ENCODE measurements around the gene BMP3. TPM values are rescaled to one million over a fixed set of nuclear protein-coding genes. Genes with fewer than 3 reads are reported as not detected.

BMP3 gene
- total and polyA plus RNA-seq, 2 of the 8 experiments (the other 6 are each of a cell fraction or from before 2014, with no cell fraction given): 0.02 TPM; not detected in 1

- H4K20me1 ChIP-seq (replicated peaks in 1 of 2; ENCODE audit: control insufficient read depth in 1 of 2, insufficient read depth in 2 of 2, low read length in 2 of 2): no peaks in the 10 kb centered on the region
- H3K36me3 ChIP-seq (ENCODE audit: control insufficient read depth in 2 of 4, insufficient read depth in 4 of 4, low read length in 3 of 4): no peaks in the 10 kb centered on the region
- no peak overlapping the region for H2BK120ac ChIP-seq (replicated peaks; ENCODE audit: low read depth, low read length)
- POLR2A ChIA-PET (ENCODE audit: partially characterized antibody): no interaction called here
- no peak overlapping the region for H3K4me3 ChIP-seq (ENCODE audit: extremely low read depth in 1 of 4, insufficient read depth in 2 of 4, low read depth in 3 of 4, low read length in 4 of 4)
- DNase-seq (ENCODE audit: low read depth in 1 of 2, low spot score in 2 of 2) (no peak), FAIRE-seq (no peak)
- no peak overlapping the region for H3K9ac ChIP-seq (replicated peaks in 1 of 4; ENCODE audit: extremely low read depth in 1 of 4, low read depth in 3 of 4, low read length in 3 of 4)
- H2BK20ac ChIP-seq (ENCODE audit: low read length): no peak overlapping the region
- no peak overlapping the region for H2BK12ac ChIP-seq (ENCODE audit: low read depth, low read length)
- H3K14ac ChIP-seq (ENCODE audit: insufficient read length): no peak overlapping the region
- H3K23ac ChIP-seq (ENCODE audit: insufficient read length): no peak overlapping the region
- H4K8ac ChIP-seq (ENCODE audit: extremely low read depth, insufficient read depth, low read length): no peak overlapping the region
- H2AFZ ChIP-seq (ENCODE audit: low read length): no peak overlapping the region
- H3K23me2 ChIP-seq (ENCODE audit: low read depth, low read length): no peaks in the 10 kb centered on the region
- no peak overlapping the region for H2AK5ac ChIP-seq (ENCODE audit: low read depth, low read length)
- no peak overlapping the region for H2BK5ac ChIP-seq (ENCODE audit: low read depth, low read length)
- H3K4ac ChIP-seq (replicated peaks; ENCODE audit: insufficient read length, low read depth, low read length): no peak overlapping the region
- no peak overlapping the region for H3K27ac ChIP-seq (ENCODE audit: low read depth, low read length)
- no peak overlapping the region for H3K4me2 ChIP-seq (ENCODE audit: insufficient read depth in 1 of 2, low read depth in 2 of 2, low read length in 2 of 2)
- H4K91ac ChIP-seq (replicated peaks; ENCODE audit: insufficient read length, low read length): no peak overlapping the region
- H3K18ac ChIP-seq (ENCODE audit: extremely low read depth, low read length): no peak overlapping the region
- CTCF ChIA-PET (ENCODE audit: partially characterized antibody): no interaction called here
- H3K4me1 ChIP-seq (replicated peaks in 1 of 4; ENCODE audit: control insufficient read depth in 3 of 4, insufficient read depth in 4 of 4, low read length in 3 of 4): no peaks in the 10 kb centered on the region
- H3K79me1 ChIP-seq (ENCODE audit: low read depth, low read length): no peaks in the 10 kb centered on the region
- no peak overlapping the region for H4K5ac ChIP-seq (ENCODE audit: insufficient read length, low read depth, low read length)
- no peak overlapping the region for H3K56ac ChIP-seq (replicated peaks; ENCODE audit: insufficient read length, low read depth, low read length)
- H2BK15ac ChIP-seq (ENCODE audit: low read length): no peak overlapping the region
- H3K79me2 ChIP-seq (ENCODE audit: control insufficient read depth in 1 of 2, insufficient read depth in 2 of 2, low read length in 2 of 2): no peaks in the 10 kb centered on the region
- no peaks in the 10 kb centered on the region for H3K9me3 ChIP-seq (ENCODE audit: insufficient read depth in 2 of 2, low read depth in 1 of 2, low read length in 1 of 2)
- no peaks in the 10 kb centered on the region for H3K27me3 ChIP-seq (replicated peaks in 1 of 4; ENCODE audit: control insufficient read depth in 3 of 4, extremely low read depth in 1 of 4, insufficient read depth in 3 of 4, low read length in 3 of 4)
- TF ChIP-seq GABPA (IDR thresholded peaks at IDR 0.05; ENCODE audit: borderline replicate concordance, insufficient read depth, low read length) (no peak), ASH2L (IDR thresholded peaks at IDR 0.05; ENCODE audit: low read length) (no peak), RAD21 (IDR thresholded peaks at IDR 0.05 in 1 of 2, conservative IDR thresholded peaks at IDR 0.05 in 1 of 2; ENCODE audit: low read depth in 2 of 2, low read length in 2 of 2) (no peak), CTCF (IDR thresholded peaks at IDR 0.05; ENCODE audit: control extremely low read depth in 1 of 3, insufficient read depth in 1 of 3, low read depth in 1 of 3, low read length in 3 of 3) (no peak), POU5F1 (IDR thresholded peaks at IDR 0.05; ENCODE audit: low read depth, low read length) (no peak), RBBP5 (IDR thresholded peaks at IDR 0.05; ENCODE audit: borderline replicate concordance, low read depth, low read length) (no peak), CEBPB (IDR thresholded peaks at IDR 0.05; ENCODE audit: low read depth, low read length) (no peak), GTF2F1 (IDR thresholded peaks at IDR 0.05; ENCODE audit: borderline replicate concordance, low read depth, low read length) (no peak), SRF (IDR thresholded peaks at IDR 0.05; ENCODE audit: low read depth, low read length) (no peak), ATF3 (IDR thresholded peaks at IDR 0.05; ENCODE audit: insufficient read depth, low read depth, low read length) (no peak), SP2 (IDR thresholded peaks at IDR 0.05; ENCODE audit: low read length) (no peak), TAF1 (IDR thresholded peaks at IDR 0.05; ENCODE audit: low read depth, low read length) (no peak), RXRA (IDR thresholded peaks at IDR 0.05; ENCODE audit: insufficient read depth, low read depth, low read length) (no peak)
Observed at GRCh38 chr4:81023484-81023883, 7.0 kb upstream of the BMP3 start.
